Measurements from ENCODE around the gene TET1.
A peak's percentile ranks its signal among the peaks of the same experiment; 100 is the strongest.
"Not testable (repeated sequence)": the region's sequence is repeated elsewhere in the genome, so short reads cannot be mapped to it uniquely, and the experiment has no call there.

The TET1 gene

DNA sequence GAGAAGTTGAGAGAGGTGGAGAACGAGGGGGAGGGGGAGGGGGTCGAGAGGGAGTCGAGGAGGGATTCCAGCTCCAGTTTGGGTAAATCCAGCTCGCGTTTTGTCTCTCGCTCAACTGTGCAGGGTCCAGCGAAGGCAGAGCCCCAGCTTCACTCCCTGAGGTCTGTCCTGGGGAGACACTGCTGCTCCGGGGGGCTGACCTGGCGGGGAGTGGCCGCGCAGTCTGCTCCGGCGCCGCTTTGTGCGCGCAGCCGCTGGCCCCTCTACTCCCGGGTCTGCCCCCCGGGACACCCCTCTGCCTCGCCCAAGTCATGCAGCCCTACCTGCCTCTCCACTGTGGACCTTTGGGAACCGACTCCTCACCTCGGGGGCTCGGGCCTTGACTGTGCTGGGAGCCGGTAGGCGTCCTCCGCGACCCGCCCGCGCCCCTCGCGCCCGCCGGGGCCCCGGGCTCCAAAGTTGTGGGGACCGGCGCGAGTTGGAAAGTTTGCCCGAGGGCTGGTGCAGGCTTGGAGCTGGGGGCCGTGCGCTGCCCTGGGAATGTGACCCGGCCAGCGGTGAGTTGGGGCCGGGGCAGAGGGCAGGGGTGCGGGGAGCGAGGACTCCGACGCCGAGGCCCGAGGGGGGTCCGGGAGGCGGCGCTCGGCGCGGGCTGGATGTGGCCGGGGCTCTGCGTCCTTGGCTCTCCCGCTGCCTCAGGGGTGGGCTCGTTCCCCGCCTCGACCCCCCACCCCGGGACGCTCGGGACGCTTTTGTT lies at the start of gene TET1:
TET1 (plus strand) TSS at position 152 of the 757 bp plus-strand sequence. CDS start 12,002 bp downstream, outside the sequence.
- Histone ChIP-seq H3K4me1 (ENCODE audit: control insufficient read depth, insufficient read depth, low read length) (peaks cover 17% of the 10 kb centered on the region), H3K4me3 (ENCODE audit: low read length in 2 of 2) (peak within 1 kb of the TSS; percentile 75 to 79), H3K27ac (ENCODE audit: low read length) (no peak within 1 kb of the TSS), H3K9me3 (ENCODE audit: control insufficient read depth in 2 of 2, low read length in 2 of 2) (no peaks in the 10 kb centered on the region), H3K27me3 (ENCODE audit: control insufficient read depth in 1 of 2, insufficient read depth in 2 of 2, low read length in 2 of 2) (peaks cover 6% of the 10 kb centered on the region in 2 donors), H3K9ac (ENCODE audit: low read length in 2 of 2) (peak within 1 kb of the TSS; percentile 21 to 51), H3K36me3 (ENCODE audit: control insufficient read depth in 2 of 2, insufficient read depth in 2 of 2, low read length in 2 of 2) (no peaks in the 10 kb centered on the region)

DNA sequence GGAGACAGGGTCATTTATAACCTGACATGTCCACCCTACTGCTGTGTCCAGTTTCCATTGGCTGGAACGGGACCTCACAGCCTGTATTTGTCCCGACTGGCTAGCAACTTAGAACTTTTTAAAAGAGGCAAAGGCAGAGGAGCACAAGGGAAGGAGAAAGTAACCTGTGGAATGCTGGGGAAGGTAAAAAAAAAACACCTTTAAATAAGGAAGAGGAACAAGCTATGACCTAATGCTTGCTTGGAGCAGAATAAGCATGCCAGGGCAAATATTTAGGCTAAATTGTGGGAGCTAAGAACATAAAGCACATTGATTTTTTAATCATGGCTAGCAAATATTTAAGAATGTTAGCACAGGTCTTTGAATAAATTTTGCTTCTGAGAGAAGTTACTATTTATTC lies 43.9 kb upstream of the TET1 start:
- not testable (repeated sequence) for H3K27me3 ChIP-seq (ENCODE audit: control insufficient read depth in 1 of 2, insufficient read depth in 2 of 2, low read length in 2 of 2); H3K36me3 ChIP-seq (ENCODE audit: control insufficient read depth in 2 of 2, insufficient read depth in 2 of 2, low read length in 2 of 2); H3K9me3 ChIP-seq (ENCODE audit: control insufficient read depth in 2 of 2, low read length in 2 of 2); H3K9ac ChIP-seq (ENCODE audit: low read length in 2 of 2); H3K4me3 ChIP-seq (ENCODE audit: low read length in 2 of 2); H3K27ac ChIP-seq (ENCODE audit: low read length); H3K4me1 ChIP-seq (ENCODE audit: control insufficient read depth, insufficient read depth, low read length)

DNA sequence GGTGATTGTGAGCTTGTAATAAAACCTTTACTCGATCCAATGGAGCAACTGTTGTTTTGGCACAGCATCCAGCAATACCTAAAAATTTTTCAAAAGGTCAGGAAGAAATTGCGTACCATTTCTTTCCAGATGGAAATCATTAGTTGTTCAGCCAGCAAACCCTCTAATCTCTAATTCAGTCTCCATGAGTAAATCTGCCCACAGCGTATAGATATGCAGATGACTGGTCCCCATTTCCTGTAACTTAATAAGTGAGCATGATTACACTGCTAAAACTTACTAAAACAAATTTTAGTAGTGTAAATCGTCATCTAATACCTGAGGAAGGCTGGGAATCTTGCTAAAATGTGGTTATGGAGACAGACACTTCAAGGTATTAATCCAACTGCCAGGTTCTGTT lies 43.4 kb upstream of the TET1 start:
- no peaks in the 10 kb centered on the region for H3K9me3 ChIP-seq (ENCODE audit: control insufficient read depth in 2 of 2, low read length in 2 of 2)
- no peak overlapping the region for H3K27ac ChIP-seq (ENCODE audit: low read length)
- no peaks in the 10 kb centered on the region for H3K4me1 ChIP-seq (ENCODE audit: control insufficient read depth, insufficient read depth, low read length)
- H3K27me3 ChIP-seq (ENCODE audit: control insufficient read depth in 1 of 2, insufficient read depth in 2 of 2, low read length in 2 of 2), result no peaks in the 10 kb centered on the region
- H3K9ac ChIP-seq (ENCODE audit: low read length in 2 of 2), result no peak overlapping the region
- no peak overlapping the region for H3K4me3 ChIP-seq (ENCODE audit: low read length in 2 of 2)
- peaks cover 3% of the 10 kb centered on the region in 2 donors for H3K36me3 ChIP-seq (ENCODE audit: control insufficient read depth in 2 of 2, insufficient read depth in 2 of 2, low read length in 2 of 2)

DNA sequence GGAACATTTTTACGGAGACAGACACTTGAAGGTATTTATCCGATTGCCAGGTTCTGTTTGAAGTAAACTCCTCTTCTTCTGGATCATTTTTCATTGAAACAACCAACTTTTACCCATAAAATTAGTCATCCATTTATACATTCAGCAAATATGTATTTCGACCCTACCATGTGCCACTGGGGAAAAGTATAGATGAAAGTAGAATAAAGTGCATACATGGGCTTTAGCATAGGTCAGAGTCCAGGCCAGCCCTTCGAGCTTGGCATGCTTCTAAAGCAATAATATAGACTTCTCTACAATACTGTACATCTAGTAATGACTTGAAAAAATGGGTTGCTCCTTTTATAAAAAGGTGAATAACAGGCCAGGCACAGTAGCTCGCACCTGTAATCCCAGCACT lies 42.9 kb upstream of the TET1 start:
- peaks cover 2 to 3% of the 10 kb centered on the region in 2 donors for H3K36me3 ChIP-seq (ENCODE audit: control insufficient read depth in 2 of 2, insufficient read depth in 2 of 2, low read length in 2 of 2)
- H3K27ac ChIP-seq (ENCODE audit: low read length), result no peak overlapping the region
- no peaks in the 10 kb centered on the region for H3K27me3 ChIP-seq (ENCODE audit: control insufficient read depth in 1 of 2, insufficient read depth in 2 of 2, low read length in 2 of 2)
- no peak overlapping the region for H3K9ac ChIP-seq (ENCODE audit: low read length in 2 of 2)
- no peaks in the 10 kb centered on the region for H3K9me3 ChIP-seq (ENCODE audit: control insufficient read depth in 2 of 2, low read length in 2 of 2)
- H3K4me1 ChIP-seq (ENCODE audit: control insufficient read depth, insufficient read depth, low read length), result no peaks in the 10 kb centered on the region
- H3K4me3 ChIP-seq (ENCODE audit: low read length in 2 of 2), result no peak overlapping the region

DNA sequence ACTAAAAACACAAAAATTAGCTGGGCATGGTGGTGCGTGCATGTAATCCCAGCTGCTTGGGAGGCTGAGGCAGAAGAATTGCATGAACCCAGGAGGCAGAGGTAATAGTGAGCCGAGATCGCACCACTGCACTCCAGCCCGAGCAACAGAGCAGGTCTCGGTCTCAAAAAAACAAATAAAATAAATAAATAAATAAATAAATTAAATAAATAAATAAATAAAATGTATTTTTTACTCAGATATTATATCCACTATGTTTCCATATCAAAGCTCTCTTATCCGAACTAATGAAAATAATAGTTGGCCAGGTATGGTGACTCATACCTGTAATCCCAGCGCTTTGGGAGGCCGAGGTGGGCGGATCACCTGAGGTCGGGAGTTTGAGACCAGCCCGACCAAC lies 41.5 kb upstream of the TET1 start:
- H3K4me3 ChIP-seq (ENCODE audit: low read length in 2 of 2); H3K27ac ChIP-seq (ENCODE audit: low read length); H3K9me3 ChIP-seq (ENCODE audit: control insufficient read depth in 2 of 2, low read length in 2 of 2); H3K9ac ChIP-seq (ENCODE audit: low read length in 2 of 2); H3K27me3 ChIP-seq (ENCODE audit: control insufficient read depth in 1 of 2, insufficient read depth in 2 of 2, low read length in 2 of 2); H3K36me3 ChIP-seq (ENCODE audit: control insufficient read depth in 2 of 2, insufficient read depth in 2 of 2, low read length in 2 of 2); H3K4me1 ChIP-seq (ENCODE audit: control insufficient read depth, insufficient read depth, low read length): not testable (repeated sequence)

DNA sequence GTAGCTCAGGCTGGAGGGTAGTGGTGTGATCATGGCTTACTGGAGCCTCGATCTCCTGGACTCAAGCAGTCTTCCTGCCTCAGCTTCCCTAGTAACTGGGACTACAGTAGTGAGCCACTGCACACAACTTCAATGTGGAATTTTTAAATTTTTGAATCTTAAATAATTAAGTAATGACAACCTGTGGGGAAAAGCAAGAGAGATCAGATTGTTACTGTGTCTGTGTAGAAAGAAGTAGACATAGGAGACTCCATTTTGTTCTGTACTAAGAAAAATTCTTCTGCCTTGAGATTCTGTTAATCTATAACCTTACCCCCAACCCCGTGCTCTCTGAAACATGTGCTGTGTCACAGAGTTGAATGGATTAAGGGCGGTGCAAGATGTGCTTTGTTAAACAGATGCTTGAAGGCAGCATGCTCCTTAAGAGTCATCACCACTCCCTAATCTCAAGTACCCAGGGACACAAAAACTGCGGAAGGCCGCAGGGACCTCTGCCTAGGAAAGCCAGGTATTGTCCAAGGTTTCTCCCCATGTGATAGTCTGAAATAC lies 34.6 kb upstream of the TET1 start:
- not testable (repeated sequence) for H3K4me1 ChIP-seq (ENCODE audit: control insufficient read depth, insufficient read depth, low read length); H3K36me3 ChIP-seq (ENCODE audit: control insufficient read depth in 2 of 2, insufficient read depth in 2 of 2, low read length in 2 of 2); H3K27ac ChIP-seq (ENCODE audit: low read length); H3K9ac ChIP-seq (ENCODE audit: low read length in 2 of 2); H3K9me3 ChIP-seq (ENCODE audit: control insufficient read depth in 2 of 2, low read length in 2 of 2); H3K27me3 ChIP-seq (ENCODE audit: control insufficient read depth in 1 of 2, insufficient read depth in 2 of 2, low read length in 2 of 2); H3K4me3 ChIP-seq (ENCODE audit: low read length in 2 of 2)

DNA sequence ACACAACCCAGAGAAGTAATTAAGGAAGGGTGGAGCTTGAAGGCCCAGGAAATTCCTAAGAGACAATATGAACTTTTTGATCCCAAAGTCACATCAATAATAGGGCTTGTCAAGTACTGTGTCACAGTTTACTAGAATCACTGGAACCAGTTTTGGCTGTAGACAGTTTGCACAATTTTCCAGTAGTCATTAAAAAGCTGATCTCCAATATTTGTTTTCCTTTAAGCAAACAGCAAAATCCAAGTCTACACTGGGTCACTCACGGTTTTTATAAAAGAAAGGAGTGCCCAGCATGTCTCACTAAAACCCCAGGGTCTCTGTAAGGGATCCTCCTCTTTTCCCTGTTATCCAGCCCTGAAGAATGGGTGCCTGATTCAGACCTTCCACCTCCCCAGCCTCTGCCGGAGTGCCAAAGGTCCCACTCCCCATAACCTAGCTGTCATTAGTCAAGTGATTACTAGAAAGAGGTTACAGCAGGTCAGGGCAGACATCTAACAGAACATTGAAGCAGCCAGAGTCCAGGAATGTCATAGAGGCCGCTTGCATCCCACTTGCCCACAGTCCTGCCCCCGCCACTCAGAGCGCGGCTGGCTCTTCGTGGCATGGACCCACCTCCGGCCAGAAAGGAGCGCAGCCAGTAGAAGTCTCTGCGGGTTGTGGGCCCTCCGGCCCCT lies 33.4 kb upstream of the TET1 start:
- Histone ChIP-seq H3K36me3 (ENCODE audit: control insufficient read depth in 2 of 2, insufficient read depth in 2 of 2, low read length in 2 of 2) (peaks cover 0 to 2% of the 10 kb centered on the region in 2 donors), H3K27me3 (ENCODE audit: control insufficient read depth in 1 of 2, insufficient read depth in 2 of 2, low read length in 2 of 2) (no peaks in the 10 kb centered on the region), H3K4me1 (ENCODE audit: control insufficient read depth, insufficient read depth, low read length) (peaks cover 6% of the 10 kb centered on the region), H3K9ac (ENCODE audit: low read length in 2 of 2) (peak overlapping the region; percentile 94 to 97), H3K4me3 (ENCODE audit: low read length in 2 of 2) (peak overlapping the region; percentile 83 to 95), H3K27ac (ENCODE audit: low read length) (peak overlapping the region; percentile 93), H3K9me3 (ENCODE audit: control insufficient read depth in 2 of 2, low read length in 2 of 2) (no peaks in the 10 kb centered on the region)

DNA sequence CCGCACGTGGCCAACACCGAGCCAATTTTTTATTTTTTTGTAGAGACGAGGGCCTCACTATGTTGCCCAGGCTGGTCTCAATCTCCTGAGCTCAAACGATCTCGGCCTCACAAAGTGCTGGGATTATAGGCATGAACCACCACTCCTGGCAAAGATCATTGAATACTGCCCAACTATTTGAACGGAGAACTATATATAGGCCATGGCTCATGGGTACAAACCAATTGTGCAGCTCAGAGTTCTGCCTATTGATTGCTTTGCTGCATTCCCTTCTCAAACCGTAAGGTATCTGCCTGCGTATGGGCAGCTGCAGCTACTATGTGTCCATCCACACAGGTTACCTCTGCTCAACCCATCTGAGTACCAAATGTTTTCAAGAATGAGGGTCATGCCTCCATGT lies 23.2 kb upstream of the TET1 start:
- Histone ChIP-seq H3K9ac (ENCODE audit: low read length in 2 of 2) (no peak overlapping the region), H3K9me3 (ENCODE audit: control insufficient read depth in 2 of 2, low read length in 2 of 2) (no peaks in the 10 kb centered on the region), H3K36me3 (ENCODE audit: control insufficient read depth in 2 of 2, insufficient read depth in 2 of 2, low read length in 2 of 2) (no peaks in the 10 kb centered on the region), H3K4me1 (ENCODE audit: control insufficient read depth, insufficient read depth, low read length) (no peaks in the 10 kb centered on the region), H3K27ac (ENCODE audit: low read length) (no peak overlapping the region), H3K4me3 (ENCODE audit: low read length in 2 of 2) (no peak overlapping the region), H3K27me3 (ENCODE audit: control insufficient read depth in 1 of 2, insufficient read depth in 2 of 2, low read length in 2 of 2) (no peaks in the 10 kb centered on the region)

DNA sequence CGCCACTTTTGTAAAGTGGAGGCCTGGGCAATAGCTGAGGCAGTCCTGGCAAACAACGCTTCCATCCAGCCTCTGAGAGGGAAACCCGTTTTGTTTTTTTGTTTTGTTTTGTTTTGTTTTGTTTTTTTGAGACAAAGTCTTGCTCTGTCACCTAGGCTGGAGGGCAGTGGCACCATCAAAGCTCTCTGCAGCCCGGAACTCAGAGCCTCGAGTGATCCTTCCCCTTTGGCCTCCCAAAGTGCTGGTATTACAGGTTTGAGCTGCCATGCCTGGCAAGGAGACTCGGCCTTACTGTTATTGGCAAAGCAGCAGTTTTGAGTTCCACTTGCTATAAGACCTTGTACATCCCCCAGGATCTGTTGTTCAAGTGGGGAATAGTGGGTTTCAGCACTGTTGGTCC lies 22.3 kb upstream of the TET1 start:
- Histone ChIP-seq H3K9me3 (ENCODE audit: control insufficient read depth in 2 of 2, low read length in 2 of 2) (no peaks in the 10 kb centered on the region), H3K27me3 (ENCODE audit: control insufficient read depth in 1 of 2, insufficient read depth in 2 of 2, low read length in 2 of 2) (no peaks in the 10 kb centered on the region), H3K4me1 (ENCODE audit: control insufficient read depth, insufficient read depth, low read length) (no peaks in the 10 kb centered on the region), H3K36me3 (ENCODE audit: control insufficient read depth in 2 of 2, insufficient read depth in 2 of 2, low read length in 2 of 2) (no peaks in the 10 kb centered on the region), H3K4me3 (ENCODE audit: low read length in 2 of 2) (no peak overlapping the region), H3K9ac (ENCODE audit: low read length in 2 of 2) (no peak overlapping the region), H3K27ac (ENCODE audit: low read length) (no peak overlapping the region)

DNA sequence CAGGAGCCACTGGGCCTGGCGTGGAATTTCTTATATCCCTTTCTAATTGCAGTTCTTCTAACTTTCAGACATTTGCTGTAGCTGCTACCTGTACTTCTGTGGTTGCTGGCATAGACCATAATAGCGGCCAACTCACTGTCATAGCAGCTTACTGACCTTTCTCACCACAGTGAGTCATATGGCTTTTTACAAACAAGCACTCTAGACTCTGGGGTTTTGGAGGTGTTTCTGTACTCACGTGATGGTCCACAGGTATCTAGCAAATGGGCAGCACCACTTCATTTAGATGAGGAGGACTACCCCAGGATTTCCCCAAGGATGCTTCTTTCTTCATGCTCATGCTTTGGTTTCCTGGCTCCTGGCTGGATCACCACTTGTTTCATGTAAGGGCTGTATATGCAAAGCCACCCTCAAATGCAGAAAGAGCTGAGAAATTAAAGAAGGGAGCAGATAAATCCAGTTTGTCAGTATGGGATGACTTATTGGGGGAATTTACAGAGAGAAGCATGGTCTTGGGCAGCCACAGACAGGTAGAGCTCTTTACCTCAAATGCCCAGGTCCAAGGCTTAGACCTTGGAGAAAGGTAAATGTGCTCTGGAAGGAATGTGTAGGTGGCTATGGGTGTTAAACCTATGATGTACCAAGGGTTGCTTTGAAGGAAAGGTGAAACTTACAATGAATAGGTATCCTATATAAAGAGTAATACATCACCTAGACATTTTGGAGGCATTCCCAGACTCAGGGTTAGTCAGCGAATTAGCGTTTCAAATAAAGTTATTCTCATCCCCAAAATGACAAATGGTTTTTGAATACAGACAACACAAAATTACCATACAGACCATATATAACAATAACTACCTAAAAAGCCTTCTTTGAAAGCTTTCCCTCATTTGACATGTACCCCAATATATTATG lies 16.9 kb upstream of the TET1 start:
- Histone ChIP-seq H3K9me3 (ENCODE audit: control insufficient read depth in 2 of 2, low read length in 2 of 2) (no peaks in the 10 kb centered on the region), H3K27ac (ENCODE audit: low read length) (no peak overlapping the region), H3K36me3 (ENCODE audit: control insufficient read depth in 2 of 2, insufficient read depth in 2 of 2, low read length in 2 of 2) (no peaks in the 10 kb centered on the region), H3K9ac (ENCODE audit: low read length in 2 of 2) (no peak overlapping the region), H3K27me3 (ENCODE audit: control insufficient read depth in 1 of 2, insufficient read depth in 2 of 2, low read length in 2 of 2) (no peaks in the 10 kb centered on the region), H3K4me1 (ENCODE audit: control insufficient read depth, insufficient read depth, low read length) (no peaks in the 10 kb centered on the region), H3K4me3 (ENCODE audit: low read length in 2 of 2) (no peak overlapping the region)
